Activated CD4-positive, alpha-beta T cell treated with anti-CD3 and anti-CD28 coated beads, Interleukin-2, amount 10 ng/mL, durations not matched to agents 7 days and 5 days (primary cell): Measurements from ENCODE around the gene ZMIZ1. TPM values are rescaled to one million over a fixed set of nuclear protein-coding genes. Genes with fewer than 3 reads are reported as not detected.
"Not testable (repeated sequence)": the region's sequence is repeated elsewhere in the genome, so short reads cannot be mapped to it uniquely, and the experiment has no call there.

Experiments used
- CTCF ChIA-PET: fragments of 350-600 bp; sonication (Branson Sonifier 250); formaldehyde crosslinking; loops from one replicate; lab custom pipeline; 2021; ENCODE audit warnings: antibody characterized with exemption; lab: Charles Lee
- POLR2A ChIA-PET: fragments of 350-600 bp; sonication (Branson Sonifier 250); formaldehyde crosslinking; loops from one replicate; lab custom pipeline; 2021; ENCODE audit warnings: antibody characterized with exemption; lab: Charles Lee
- DNase-seq: peaks from one replicate; pipeline ENCODE4 v3.0.0-alpha.2; 2020
- H3K27ac Mint-ChIP-seq: one replicate; pipeline ENCODE4 v1.8.0; 2021; ENCODE audit warnings: mild to moderate bottlenecking, moderate library complexity, mixed read lengths
- H3K27me3 Mint-ChIP-seq: one replicate; pipeline ENCODE4 v1.8.0; 2021; ENCODE audit warnings: mixed read lengths
- H3K36me3 Mint-ChIP-seq: one replicate; pipeline ENCODE4 v1.8.0; 2021; ENCODE audit warnings: low read depth, mixed read lengths
- H3K4me1 Mint-ChIP-seq: one replicate; pipeline ENCODE4 v1.8.0; 2021; ENCODE audit warnings: mixed read lengths
- H3K4me3 Mint-ChIP-seq: one replicate; pipeline ENCODE4 v1.8.0; 2021; ENCODE audit warnings: mild to moderate bottlenecking, moderate library complexity, mixed read lengths
- H3K9me3 Mint-ChIP-seq: one replicate; pipeline ENCODE4 v1.8.0; 2021; ENCODE audit warnings: mixed read lengths
- total RNA-seq, 2 experiments: library from RNA; stranded (reverse); gene quantifications; one replicate each; pipeline ENCODE4 v1.2.3, GENCODE V29; 2021

Gene ZMIZ1
- total RNA-seq, 2 experiments from 2014 or later = 27.8 to 31.5 TPM

GRCh38 chr10:79272353-79272752 is 203.6 kb downstream of the ZMIZ1 start:
- no peak for DNase-seq
- Mint-ChIP-seq H3K27ac (no peak overlapping the region), H3K36me3 (no peaks in the 10 kb centered on the region), H3K9me3 (no peaks in the 10 kb centered on the region), H3K27me3 (no peaks in the 10 kb centered on the region), H3K4me3 (no peak overlapping the region), H3K4me1 (peaks cover 5% of the 10 kb centered on the region)
- ChIA-PET POLR2A (no interaction called here), CTCF (interaction anchor here (1.1 kb wide), 1 partner anchor 31 kb away, joined by 3 read pairs; no protein-coding TSS in a partner anchor)

GRCh38 chr10:79273604-79274003 is 204.8 kb downstream of the ZMIZ1 start:
- Mint-ChIP-seq H3K36me3 (peaks cover 7% of the 10 kb centered on the region), H3K4me1 (peaks cover 2% of the 10 kb centered on the region), H3K4me3 (no peak overlapping the region), H3K27me3 (no peaks in the 10 kb centered on the region), H3K27ac (no peak overlapping the region), H3K9me3 (no peaks in the 10 kb centered on the region)
- ChIA-PET CTCF (interaction anchor here (1.1 to 1.4 kb wide), 2 partner anchors 11 to 12 kb away, joined by 3 read pairs; no protein-coding TSS in a partner anchor), POLR2A (no interaction called here)
- no peak for DNase-seq

GRCh38 chr10:79274279-79275104 is 205.7 kb downstream of the ZMIZ1 start:
- Mint-ChIP-seq H3K4me3 (no peak overlapping the region), H3K27ac (no peak overlapping the region), H3K27me3 (no peaks in the 10 kb centered on the region), H3K9me3 (no peaks in the 10 kb centered on the region), H3K36me3 (peaks cover 7% of the 10 kb centered on the region), H3K4me1 (no peaks in the 10 kb centered on the region)
- ChIA-PET CTCF (interaction anchor here (0.9 to 1.4 kb wide), 2 partner anchors 10 kb away, joined by 3 read pairs; no protein-coding TSS in a partner anchor), POLR2A (no interaction called here)
- DNase-seq = no peak

- DNase-seq = no peak
- ChIA-PET POLR2A (no interaction called here), CTCF (interaction anchor here (0.6 to 0.9 kb wide), 3 partner anchors 10 to 16 kb away, joined by 3 read pairs; no protein-coding TSS in a partner anchor)
- Mint-ChIP-seq H3K27ac (no peak overlapping the region), H3K36me3 (peaks cover 9% of the 10 kb centered on the region), H3K9me3 (no peaks in the 10 kb centered on the region), H3K4me3 (no peak overlapping the region), H3K4me1 (no peaks in the 10 kb centered on the region), H3K27me3 (no peaks in the 10 kb centered on the region)
Measured at GRCh38 chr10:79275105-79275430, 206.3 kb downstream of the ZMIZ1 start.

- Mint-ChIP-seq H3K27ac (no peak overlapping the region), H3K4me3 (no peak overlapping the region), H3K27me3 (no peaks in the 10 kb centered on the region), H3K9me3 (no peaks in the 10 kb centered on the region), H3K36me3 (peaks cover 9% of the 10 kb centered on the region), H3K4me1 (no peaks in the 10 kb centered on the region)
- no peak for DNase-seq
- CTCF ChIA-PET = interaction anchor here (0.6 to 0.9 kb wide), 3 partner anchors 11 to 17 kb away, joined by 3 read pairs; no protein-coding TSS in a partner anchor
- POLR2A ChIA-PET = no interaction called here
Measured at GRCh38 chr10:79275431-79275851, 206.7 kb downstream of the ZMIZ1 start.

- H3K27me3 Mint-ChIP-seq = no peaks in the 10 kb centered on the region
- no peaks in the 10 kb centered on the region for H3K4me1 Mint-ChIP-seq
- H3K4me3 Mint-ChIP-seq = no peak overlapping the region
- no peak overlapping the region for H3K27ac Mint-ChIP-seq
- ChIA-PET CTCF (no interaction called here), POLR2A (no interaction called here)
- DNase-seq = no peak
- no peaks in the 10 kb centered on the region for H3K9me3 Mint-ChIP-seq
- peaks cover 10% of the 10 kb centered on the region for H3K36me3 Mint-ChIP-seq
Measured at GRCh38 chr10:79277579-79278269, 209.0 kb downstream of the ZMIZ1 start.

GRCh38 chr10:79279047-79279446 is 210.3 kb downstream of the ZMIZ1 start:
- CTCF ChIA-PET = not testable (repeated sequence)

GRCh38 chr10:79280956-79281355 is 212.2 kb downstream of the ZMIZ1 start:
- Mint-ChIP-seq H3K36me3 (peaks cover 14% of the 10 kb centered on the region), H3K27ac (no peak overlapping the region), H3K4me3 (no peak overlapping the region), H3K9me3 (no peaks in the 10 kb centered on the region), H3K27me3 (no peaks in the 10 kb centered on the region), H3K4me1 (peaks cover 26% of the 10 kb centered on the region)
- DNase-seq = no peak
- POLR2A ChIA-PET = no interaction called here
- CTCF ChIA-PET = interaction anchor here (1.0 to 1.7 kb wide), 4 partner anchors 24 to 65 kb away, joined by 3 to 5 read pairs (median 3); no protein-coding TSS in a partner anchor

More at GRCh38 chr10:79279047-79279446, 210.3 kb downstream of the ZMIZ1 start:
- peaks cover 10% of the 10 kb centered on the region for H3K36me3 Mint-ChIP-seq
- H3K9me3 Mint-ChIP-seq, H3K27ac Mint-ChIP-seq, H3K4me3 Mint-ChIP-seq, H3K4me1 Mint-ChIP-seq, H3K27me3 Mint-ChIP-seq, POLR2A ChIA-PET, DNase-seq: not testable (repeated sequence)

- ChIA-PET CTCF (interaction anchor here (0.8 to 1.5 kb wide), 2 partner anchors 11 to 12 kb away, joined by 3 to 5 read pairs; no protein-coding TSS in a partner anchor), POLR2A (no interaction called here)
- H3K27ac Mint-ChIP-seq = no peak overlapping the region
- H3K36me3 Mint-ChIP-seq = peaks cover 17% of the 10 kb centered on the region
- no peaks in the 10 kb centered on the region for H3K9me3 Mint-ChIP-seq
- H3K27me3 Mint-ChIP-seq = no peaks in the 10 kb centered on the region
- DNase-seq = no peak
- H3K4me1 Mint-ChIP-seq = peaks cover 40% of the 10 kb centered on the region
- no peak overlapping the region for H3K4me3 Mint-ChIP-seq
Measured at GRCh38 chr10:79282388-79282787, 213.6 kb downstream of the ZMIZ1 start.

- CTCF ChIA-PET = interaction anchor here (1.0 to 1.7 kb wide), 4 partner anchors 10 to 74 kb away, joined by 3 to 6 read pairs (median 4); no protein-coding TSS in a partner anchor
Measured at GRCh38 chr10:79283616-79284015, 214.8 kb downstream of the ZMIZ1 start.

GRCh38 chr10:79284158-79284871 is 215.5 kb downstream of the ZMIZ1 start:
- H3K9me3 Mint-ChIP-seq = no peaks in the 10 kb centered on the region
- peaks cover 10% of the 10 kb centered on the region for H3K36me3 Mint-ChIP-seq
- peak overlapping the region; percentile 88 for H3K27ac Mint-ChIP-seq
- H3K4me1 Mint-ChIP-seq = peaks cover 50% of the 10 kb centered on the region
- CTCF ChIA-PET = interaction anchor here (0.9 to 1.7 kb wide), 6 partner anchors 9 to 74 kb away, joined by 3 to 6 read pairs (median 3); no protein-coding TSS in a partner anchor
- DNase-seq = no peak
- POLR2A ChIA-PET = no interaction called here
- H3K27me3 Mint-ChIP-seq = no peaks in the 10 kb centered on the region
- H3K4me3 Mint-ChIP-seq = no peak overlapping the region

More at GRCh38 chr10:79283616-79284015, 214.8 kb downstream of the ZMIZ1 start:
- Mint-ChIP-seq H3K9me3 (no peaks in the 10 kb centered on the region), H3K27me3 (no peaks in the 10 kb centered on the region), H3K4me1 (peaks cover 50% of the 10 kb centered on the region), H3K36me3 (peaks cover 10% of the 10 kb centered on the region), H3K4me3 (no peak overlapping the region), H3K27ac (no peak overlapping the region)
- POLR2A ChIA-PET = no interaction called here
- DNase-seq = no peak
